GM12878 (cell line): Measurements from ENCODE around the gene USP34. TPM values are rescaled to one million over a fixed set of nuclear protein-coding genes. Genes with fewer than 3 reads are reported as not detected.

Experiments used
- ATAC-seq: fragments of 200-7000 bp; cut with Tn5 transposase; 3 replicates; pipeline ENCODE4 v1.9.1; 2020; ENCODE audit warnings: mild to moderate bottlenecking, moderate library complexity
- BruUV-seq: library from RNA; stranded (reverse); fragments of 400-500 nt; replicated peaks from 2 replicates; lab custom pipeline; 2021; lab: Mats Ljungman, UMichigan
- CTCF ChIA-PET: fragments of 300-600 bp; sonication (Branson Sonifier 250); formaldehyde crosslinking; extraction: SDS; loops from one replicate; lab custom pipeline; 2021; ENCODE audit warnings: inconsistent platforms; lab: Yijun Ruan, JAX
- POLR2A ChIA-PET: fragments of 350-600 bp; formaldehyde crosslinking; extraction: SDS; loops from one replicate; lab custom pipeline; 2021; ENCODE audit warnings: inconsistent platforms; lab: Charles Lee
- RAD21 ChIA-PET: fragments of 300-600 bp; sonication (Branson Sonifier 250); formaldehyde crosslinking; loops from one replicate; lab custom pipeline; 2023; ENCODE audit warnings: antibody characterized with exemption; ENCODE audit not compliant: unreplicated experiment; lab: Charles Lee
- SMC1A ChIA-PET: fragments of 300-600 bp; sonication (Branson Sonifier 250); formaldehyde crosslinking; loops from one replicate; lab custom pipeline; 2023; ENCODE audit not compliant: unreplicated experiment, uncharacterized antibody; lab: Charles Lee
- DNase-seq: peaks from one replicate; pipeline ENCODE4 v3.0.0-alpha.2; 2011; ENCODE audit warnings: low read depth, low spot score
- FAIRE-seq: peaks from 3 replicates; lab custom pipeline; 2011; peaks lifted over from hg19 to GRCh38; lab: Jason Lieb, UNC
- H2AFZ ChIP-seq: 2 replicates; pipeline ENCODE4 v1.6.0; 2011; ENCODE audit warnings: low read depth, low read length, control low read depth; ENCODE audit not compliant: control insufficient read depth
- H3K27ac ChIP-seq: 2 replicates; pipeline ENCODE4 v1.5.1; 2011; ENCODE audit warnings: control low read depth; ENCODE audit not compliant: control insufficient read depth, insufficient read depth
- H3K27me3 ChIP-seq, 2 experiments: replicated peaks in 1 of 2; 2 replicates each; pipeline versions ENCODE4 v1.6.0 to v1.6.1; 2011; ENCODE audit warnings: low read length in 1 of 2; ENCODE audit not compliant: control insufficient read depth in 2 of 2, insufficient read depth in 2 of 2
- H3K36me3 ChIP-seq, 2 experiments: 2 replicates each; pipeline ENCODE4 v1.5.1; 2011; ENCODE audit warnings: low read length in 1 of 2; ENCODE audit not compliant: control insufficient read depth in 2 of 2, insufficient read depth in 2 of 2
- H3K4me1 ChIP-seq: 2 replicates; pipeline ENCODE4 v1.6.1; 2011; ENCODE audit warnings: mild to moderate bottlenecking, low read length, moderate library complexity, mixed read lengths; ENCODE audit not compliant: control insufficient read depth, insufficient read depth
- H3K4me2 ChIP-seq: 2 replicates; pipeline ENCODE4 v1.6.0; 2011; ENCODE audit warnings: control low read depth; ENCODE audit not compliant: control insufficient read depth, insufficient read depth
- H3K4me3 ChIP-seq: fragments of 200-600 bp; sonication (generic); 2 replicates; pipeline ENCODE4 v1.5.1; 2016
- H3K79me2 ChIP-seq: 2 replicates; pipeline ENCODE4 v1.6.0; 2011; ENCODE audit warnings: low read length; ENCODE audit not compliant: control insufficient read depth, insufficient read depth
- H3K9ac ChIP-seq: 2 replicates; pipeline ENCODE4 v1.8.0; 2011; ENCODE audit warnings: low read length, control low read depth, mixed read lengths; ENCODE audit not compliant: control insufficient read depth, insufficient read depth
- H3K9me3 ChIP-seq: replicated peaks from 3 replicates; pipeline ENCODE4 v1.5.1; 2011; ENCODE audit warnings: mild to moderate bottlenecking, low read length; ENCODE audit not compliant: control insufficient read depth, insufficient read depth
- H4K20me1 ChIP-seq: 2 replicates; pipeline ENCODE4 v1.6.0; 2011; ENCODE audit not compliant: control insufficient read depth, insufficient read depth
- CBFB ChIP-seq: IDR thresholded peaks from 2 replicates; pipeline ENCODE4 v1.6.1; 2016; ENCODE audit warnings: antibody characterized with exemption, low read depth
- GATAD2B ChIP-seq: fragments of 450-650 bp; conservative IDR thresholded peaks from 2 replicates; pipeline ENCODE4 v1.6.1; 2017; ENCODE audit warnings: low read depth, mild to moderate bottlenecking, moderate library complexity
- PAX5 ChIP-seq: IDR thresholded peaks from 2 replicates; pipeline ENCODE4 v1.6.1; 2011; ENCODE audit warnings: low read depth, low read length, borderline replicate concordance
- SMC3 ChIP-seq: IDR thresholded peaks from 2 replicates; pipeline ENCODE4 v1.6.1; 2011; ENCODE audit warnings: low read length, improper control_type of control experiment, borderline replicate concordance
- SPI1 ChIP-seq: IDR thresholded peaks from 2 replicates; pipeline ENCODE4 v1.6.1; 2011; ENCODE audit warnings: low read depth, mild to moderate bottlenecking, low read length, moderate library complexity, borderline replicate concordance; ENCODE audit not compliant: insufficient read depth
- WRNIP1 ChIP-seq: IDR thresholded peaks from 2 replicates; pipeline ENCODE4 v1.6.1; 2011; ENCODE audit warnings: low read depth, low read length, improper control_type of control experiment, borderline replicate concordance
- WGBS: methylation state at CpG from one replicate; pipeline ENCODE4 v1.1.6; 2016; ENCODE audit warnings: low lambda C conversion rate; ENCODE audit not compliant: insufficient replicate concordance, insufficient coverage; ENCODE audit errors: missing lambda C conversion rate; 5-methylcytosine and 5-hydroxymethylcytosine counted together
- in situ Hi-C: fragments of 300-500 bp; cut with MboI; formaldehyde crosslinking; loops from 9 replicates; pipeline ENCODE4 v1.14.3; 2018; ENCODE audit warnings: mixed read lengths
- intact Hi-C: fragments of 100-400 bp; cut with micrococcal nuclease; formaldehyde crosslinking; loops from one replicate; pipeline ENCODE4 v1.14.2; 2022; ENCODE audit not compliant: unreplicated experiment
- polyA plus RNA-seq, 11 experiments: library from polyadenylated mRNA; depleted of rRNA in 4 of 11; unstranded in 6 of 11; stranded (reverse) in 5 of 11; fragments of >200 nt; fragmentation: Nextera tagmentation in 4 of 11; fragmentation: Illumina TruSeq in 1 of 11; extraction: Ambion mirVana in 4 of 11; extraction: Trizol in 1 of 11; gene quantifications; 1 replicate in 1 of 11; 2 replicates in 10 of 11; pipeline versions ENCODE4 v1.2.1 to v1.2.3, GENCODE V29; 2011 to 2016; ENCODE audit warnings: inconsistent platforms in 2 of 11, missing spikeins in 2 of 11, low read depth in 1 of 11
- total RNA-seq, 4 experiments: library from RNA; depleted of rRNA in 3 of 4; stranded (reverse); fragments of >200 nt in 3 of 4; fragmentation: Illumina TruSeq in 1 of 4; extraction: Trizol in 1 of 4; gene quantifications; 2 replicates each; pipeline versions ENCODE4 v1.2.1 to v1.2.3, GENCODE V29; 2013 to 2021
- TF ChIP-seq, protein P1 (sequence below): fragments of 450-650 bp; formaldehyde crosslinking; IDR thresholded peaks from 2 replicates; pipeline ENCODE4 v1.4.0; 2020; ENCODE audit warnings: mild to moderate bottlenecking, moderate library complexity

Gene USP34
- total and polyA plus RNA-seq, 10 of the 15 experiments (the other 5 are each of a cell fraction or from before 2014, with no cell fraction given), result 26.2 to 106 (median 62.1) TPM

DNA sequence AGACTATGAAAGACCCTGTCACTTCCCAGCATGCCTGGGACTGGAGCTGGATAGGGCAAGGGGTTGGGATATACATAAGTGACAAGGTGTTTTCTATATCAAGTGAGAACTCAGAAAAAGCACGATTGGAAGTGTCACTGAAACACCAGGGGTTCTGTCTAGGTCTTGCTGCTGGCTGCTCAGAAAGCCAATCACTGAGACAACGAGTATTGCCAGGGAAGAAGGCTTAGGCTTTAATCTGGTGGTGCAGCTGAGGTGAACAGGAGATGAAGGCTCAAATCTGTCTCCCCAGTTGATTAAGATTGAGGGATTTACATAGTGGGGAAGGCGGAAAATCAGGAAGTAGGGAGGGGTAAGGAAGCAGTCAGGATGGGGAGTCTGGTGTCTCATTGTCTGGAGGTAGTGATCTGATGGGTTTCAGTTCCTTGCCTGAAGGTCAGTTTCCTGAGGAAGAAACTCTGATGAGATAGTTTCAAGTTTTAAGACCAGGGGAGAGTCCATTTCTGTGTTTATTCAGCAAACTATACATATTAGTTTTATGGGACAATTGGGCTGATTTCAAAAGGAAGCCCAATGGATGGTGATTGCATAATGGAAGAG lies 312.4 kb downstream of the USP34 start:
- Histone ChIP-seq H3K9me3 (no peaks in the 10 kb centered on the region; the same call in 1 of the 3 replicates), H3K27ac (no peak overlapping the region), H3K79me2 (no peaks in the 10 kb centered on the region), H3K4me2 (no peak overlapping the region), H3K4me3 (no peak overlapping the region), H3K36me3 (no peaks in the 10 kb centered on the region; a peak in 1 of 4 replicates), H3K27me3 (no peaks in the 10 kb centered on the region), H3K9ac (no peak overlapping the region), H2AFZ (no peak overlapping the region), H3K4me1 (no peaks in the 10 kb centered on the region), H4K20me1 (no peaks in the 10 kb centered on the region)
- CTCF ChIA-PET, result interaction anchor here (0.6 kb wide), 1 partner anchor 892 kb away, joined by 3 read pairs; no protein-coding TSS in a partner anchor
- in situ Hi-C loops, result no loop called here
- DNase-seq, result no peak
- WGBS, result 91% methylated on average over 3 of the region's 3 CpGs
- ATAC-seq, result no peak
- SMC1A ChIA-PET, result no interaction called here
- POLR2A ChIA-PET, result no interaction called here
- TF ChIP-seq SMC3 (no peak), CBFB (no peak), WRNIP1 (no peak), GATAD2B (no peak), SPI1 (peak; percentile 57; the same call in 1 of the 2 replicates), PAX5 (no peak)
- TF ChIP-seq, protein P1, sequence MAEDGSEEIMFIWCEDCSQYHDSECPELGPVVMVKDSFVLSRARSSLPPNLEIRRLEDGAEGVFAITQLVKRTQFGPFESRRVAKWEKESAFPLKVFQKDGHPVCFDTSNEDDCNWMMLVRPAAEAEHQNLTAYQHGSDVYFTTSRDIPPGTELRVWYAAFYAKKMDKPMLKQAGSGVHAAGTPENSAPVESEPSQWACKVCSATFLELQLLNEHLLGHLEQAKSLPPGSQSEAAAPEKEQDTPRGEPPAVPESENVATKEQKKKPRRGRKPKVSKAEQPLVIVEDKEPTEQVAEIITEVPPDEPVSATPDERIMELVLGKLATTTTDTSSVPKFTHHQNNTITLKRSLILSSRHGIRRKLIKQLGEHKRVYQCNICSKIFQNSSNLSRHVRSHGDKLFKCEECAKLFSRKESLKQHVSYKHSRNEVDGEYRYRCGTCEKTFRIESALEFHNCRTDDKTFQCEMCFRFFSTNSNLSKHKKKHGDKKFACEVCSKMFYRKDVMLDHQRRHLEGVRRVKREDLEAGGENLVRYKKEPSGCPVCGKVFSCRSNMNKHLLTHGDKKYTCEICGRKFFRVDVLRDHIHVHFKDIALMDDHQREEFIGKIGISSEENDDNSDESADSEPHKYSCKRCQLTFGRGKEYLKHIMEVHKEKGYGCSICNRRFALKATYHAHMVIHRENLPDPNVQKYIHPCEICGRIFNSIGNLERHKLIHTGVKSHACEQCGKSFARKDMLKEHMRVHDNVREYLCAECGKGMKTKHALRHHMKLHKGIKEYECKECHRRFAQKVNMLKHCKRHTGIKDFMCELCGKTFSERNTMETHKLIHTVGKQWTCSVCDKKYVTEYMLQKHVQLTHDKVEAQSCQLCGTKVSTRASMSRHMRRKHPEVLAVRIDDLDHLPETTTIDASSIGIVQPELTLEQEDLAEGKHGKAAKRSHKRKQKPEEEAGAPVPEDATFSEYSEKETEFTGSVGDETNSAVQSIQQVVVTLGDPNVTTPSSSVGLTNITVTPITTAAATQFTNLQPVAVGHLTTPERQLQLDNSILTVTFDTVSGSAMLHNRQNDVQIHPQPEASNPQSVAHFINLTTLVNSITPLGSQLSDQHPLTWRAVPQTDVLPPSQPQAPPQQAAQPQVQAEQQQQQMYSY, result no peak
- intact Hi-C loops, result no loop called here
- RAD21 ChIA-PET, result no interaction called here
- no peak for FAIRE-seq
- no TSS peak for BruUV-seq
